ENCODE results near the gene EDEM2. TPM values are rescaled to one million over a fixed set of nuclear protein-coding genes. Genes with fewer than 3 reads are reported as not detected.

The EDEM2 gene
- total RNA-seq, 1 experiment from 2014 or later = 22.8 TPM

- Histone ChIP-seq H3K9me2 (ENCODE audit: insufficient read depth) (no peaks in the 10 kb centered on the region), H3K9me3 (ENCODE audit: control insufficient read depth in 1 of 2, insufficient read depth in 1 of 2, low read depth in 1 of 2, low read length in 2 of 2) (no peaks in the 10 kb centered on the region), H3K27ac (ENCODE audit: low read depth, low read length) (no peak overlapping the region), H2AFZ (ENCODE audit: low read depth, low read length, poor library complexity, severe bottlenecking) (no peak overlapping the region), H3K9ac (ENCODE audit: low read length) (no peak overlapping the region), H3K79me2 (ENCODE audit: insufficient read depth, low read length) (no peaks in the 10 kb centered on the region), H3K4me3 (replicated peaks in 1 of 2; ENCODE audit: low read depth in 1 of 2, low read length in 2 of 2) (no peak overlapping the region), H3K4me2 (ENCODE audit: low read length) (no peak overlapping the region), H3K4me1 (ENCODE audit: control insufficient read depth in 1 of 2, insufficient read depth in 2 of 2, low read length in 2 of 2) (no peaks in the 10 kb centered on the region), H4K20me1 (ENCODE audit: insufficient read depth) (no peaks in the 10 kb centered on the region), H3K27me3 (ENCODE audit: insufficient read depth, low read length) (no peaks in the 10 kb centered on the region), H3K36me3 (ENCODE audit: control insufficient read depth in 1 of 2, insufficient read depth in 2 of 2, low read length in 2 of 2) (peaks cover 11 to 12% of the 10 kb centered on the region in 2 experiments; a peak in 3 of 4 replicates)
- intact Hi-C loops (cut with micrococcal nuclease) = no loop called here
- POLR2A ChIA-PET = no interaction called here
- no TSS peak for BruUV-seq (replicated peaks)
- no peak for TF ChIP-seq ATF3 (IDR thresholded peaks at IDR 0.05)
- TF ChIP-seq RAD21 (IDR thresholded peaks at IDR 0.05; ENCODE audit: low read depth) = no peak
- no peak for ATAC-seq
- RAD21 ChIA-PET (ENCODE audit: low non-redundant PET in 1 of 2, low total read pairs in 2 of 2, uncharacterized antibody in 2 of 2, unreplicated experiment in 2 of 2) = no interaction called here
- CTCF ChIA-PET = no interaction called here
- no peak for DNase-seq (ENCODE audit: low read depth, low spot score)
Observed at GRCh38 chr20:35122756-35123405, 24.3 kb downstream of the EDEM2 start.

- H3K9ac ChIP-seq (ENCODE audit: low read length) = no peak overlapping the region
- intact Hi-C loops (cut with micrococcal nuclease) = no loop called here
- H3K36me3 ChIP-seq (ENCODE audit: control insufficient read depth in 1 of 2, insufficient read depth in 2 of 2, low read length in 2 of 2) = peaks cover 13 to 17% of the 10 kb centered on the region in 2 experiments; a peak in 3 of 4 replicates
- H3K27ac ChIP-seq (ENCODE audit: low read depth, low read length) = no peak overlapping the region
- no peak for TF ChIP-seq ATF3 (IDR thresholded peaks at IDR 0.05)
- no peak for TF ChIP-seq CTCF (IDR thresholded peaks at IDR 0.05 in 2 of 3, conservative IDR thresholded peaks at IDR 0.05 in 1 of 3; ENCODE audit: borderline replicate concordance in 1 of 3, insufficient read depth in 1 of 3, low read depth in 2 of 3, low read length in 2 of 3)
- no peak for TF ChIP-seq ZFX (IDR thresholded peaks at IDR 0.05)
- DNase-seq (ENCODE audit: low read depth, low spot score) (no peak), ATAC-seq (no peak)
- H3K9me2 ChIP-seq (ENCODE audit: insufficient read depth) = no peaks in the 10 kb centered on the region
- ChIA-PET RAD21 (ENCODE audit: low non-redundant PET in 1 of 2, low total read pairs in 2 of 2, uncharacterized antibody in 2 of 2, unreplicated experiment in 2 of 2) (no interaction called here), POLR2A (no interaction called here), CTCF (no interaction called here)
- H4K20me1 ChIP-seq (ENCODE audit: insufficient read depth) = no peaks in the 10 kb centered on the region
- H2AFZ ChIP-seq (ENCODE audit: low read depth, low read length, poor library complexity, severe bottlenecking) = no peak overlapping the region
- no peaks in the 10 kb centered on the region for H3K79me2 ChIP-seq (ENCODE audit: insufficient read depth, low read length)
- H3K9me3 ChIP-seq (ENCODE audit: control insufficient read depth in 1 of 2, insufficient read depth in 1 of 2, low read depth in 1 of 2, low read length in 2 of 2) = no peaks in the 10 kb centered on the region
- H3K4me3 ChIP-seq (replicated peaks in 1 of 2; ENCODE audit: low read depth in 1 of 2, low read length in 2 of 2) = no peak overlapping the region
- no peaks in the 10 kb centered on the region for H3K27me3 ChIP-seq (ENCODE audit: insufficient read depth, low read length)
- BruUV-seq (replicated peaks) = no TSS peak
- H3K4me2 ChIP-seq (ENCODE audit: low read length) = no peak overlapping the region
- no peaks in the 10 kb centered on the region for H3K4me1 ChIP-seq (ENCODE audit: control insufficient read depth in 1 of 2, insufficient read depth in 2 of 2, low read length in 2 of 2)
Observed at GRCh38 chr20:35121186-35121585, 25.9 kb downstream of the EDEM2 start.

Measured in HCT116 (cell line).